ENCODE data around the gene SLC6A11. TPM values are rescaled to one million over a fixed set of nuclear protein-coding genes. Genes with fewer than 3 reads are reported as not detected.

SLC6A11 gene
- polyA plus RNA-seq, 2 donors, result 6.1 to 7.3 TPM

DNA sequence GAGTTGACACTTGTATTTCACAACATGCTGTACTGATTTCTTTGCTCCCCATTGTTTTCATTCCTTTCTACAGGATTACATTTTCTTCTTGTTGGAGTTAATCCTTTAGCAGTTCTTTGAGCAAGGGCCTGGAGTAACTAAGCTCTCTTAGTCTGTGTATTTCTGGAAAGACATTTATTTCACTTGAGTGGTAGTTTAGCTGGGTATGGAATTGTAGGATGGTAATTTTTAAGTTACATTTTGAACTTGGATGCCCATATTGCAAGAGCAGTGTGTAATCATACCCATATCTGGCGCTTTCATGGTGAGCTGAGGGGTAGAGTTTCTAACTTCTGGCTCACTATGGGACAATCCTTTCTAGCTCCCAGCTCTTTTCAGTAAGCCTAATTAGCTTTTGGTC, 74.6 kb downstream of the SLC6A11 start:
- WGBS, 2 donors, result 73 to 81% methylated on average over 1 of the region's 1 CpG
- H3K9me3 ChIP-seq (ENCODE audit: control insufficient read depth in 2 of 2, insufficient read depth in 1 of 2, low read depth in 1 of 2, low read length in 1 of 2), result peaks cover 0 to 6% of the 10 kb centered on the region in 2 donors
- no peaks in the 10 kb centered on the region for H3K36me3 ChIP-seq (ENCODE audit: control insufficient read depth in 2 of 2, insufficient read depth in 2 of 2, low read length in 1 of 2)
- no peaks in the 10 kb centered on the region for H3K4me1 ChIP-seq (ENCODE audit: control insufficient read depth in 2 of 2, insufficient read depth in 2 of 2, low read length in 1 of 2)
- no peak overlapping the region for H3K4me3 ChIP-seq (ENCODE audit: low read depth in 1 of 2, low read length in 2 of 2)
- H3K27ac ChIP-seq (ENCODE audit: low read depth in 2 of 2, low read length in 1 of 2), result no peak overlapping the region
- H3K27me3 ChIP-seq (ENCODE audit: control insufficient read depth in 1 of 2, insufficient read depth in 2 of 2, low read length in 2 of 2), result no peaks in the 10 kb centered on the region

DNA sequence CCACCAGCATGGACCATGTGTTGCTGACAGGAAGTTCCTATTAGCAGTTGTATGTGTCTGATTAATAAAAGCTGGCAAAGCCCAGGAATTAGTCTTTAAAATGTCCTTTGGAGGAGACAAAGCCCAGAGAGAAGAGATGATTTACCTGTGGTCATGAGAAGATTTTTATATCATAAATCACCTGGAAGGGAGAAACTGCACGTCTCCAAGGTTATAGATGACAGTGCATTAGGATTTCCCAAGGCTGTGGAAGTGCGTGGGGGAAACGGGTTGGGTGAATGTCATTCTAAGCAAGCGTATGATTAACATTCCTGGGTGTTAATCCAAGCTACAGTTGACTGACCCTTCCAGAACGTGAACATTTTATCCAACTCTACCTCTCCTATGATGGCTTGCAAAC, 76.6 kb downstream of the SLC6A11 start:
- 76 to 82% methylated on average over 5 of the region's 5 CpGs for WGBS, 2 donors
- Histone ChIP-seq H3K4me1 (ENCODE audit: control insufficient read depth in 2 of 2, insufficient read depth in 2 of 2, low read length in 1 of 2) (peaks cover 0 to 2% of the 10 kb centered on the region in 2 donors), H3K36me3 (ENCODE audit: control insufficient read depth in 2 of 2, insufficient read depth in 2 of 2, low read length in 1 of 2) (no peaks in the 10 kb centered on the region), H3K4me3 (ENCODE audit: low read depth in 1 of 2, low read length in 2 of 2) (no peak overlapping the region), H3K27ac (ENCODE audit: low read depth in 2 of 2, low read length in 1 of 2) (no peak overlapping the region), H3K9me3 (ENCODE audit: control insufficient read depth in 2 of 2, insufficient read depth in 1 of 2, low read depth in 1 of 2, low read length in 1 of 2) (peaks cover 0 to 6% of the 10 kb centered on the region in 2 donors), H3K27me3 (ENCODE audit: control insufficient read depth in 1 of 2, insufficient read depth in 2 of 2, low read length in 2 of 2) (no peaks in the 10 kb centered on the region)

DNA sequence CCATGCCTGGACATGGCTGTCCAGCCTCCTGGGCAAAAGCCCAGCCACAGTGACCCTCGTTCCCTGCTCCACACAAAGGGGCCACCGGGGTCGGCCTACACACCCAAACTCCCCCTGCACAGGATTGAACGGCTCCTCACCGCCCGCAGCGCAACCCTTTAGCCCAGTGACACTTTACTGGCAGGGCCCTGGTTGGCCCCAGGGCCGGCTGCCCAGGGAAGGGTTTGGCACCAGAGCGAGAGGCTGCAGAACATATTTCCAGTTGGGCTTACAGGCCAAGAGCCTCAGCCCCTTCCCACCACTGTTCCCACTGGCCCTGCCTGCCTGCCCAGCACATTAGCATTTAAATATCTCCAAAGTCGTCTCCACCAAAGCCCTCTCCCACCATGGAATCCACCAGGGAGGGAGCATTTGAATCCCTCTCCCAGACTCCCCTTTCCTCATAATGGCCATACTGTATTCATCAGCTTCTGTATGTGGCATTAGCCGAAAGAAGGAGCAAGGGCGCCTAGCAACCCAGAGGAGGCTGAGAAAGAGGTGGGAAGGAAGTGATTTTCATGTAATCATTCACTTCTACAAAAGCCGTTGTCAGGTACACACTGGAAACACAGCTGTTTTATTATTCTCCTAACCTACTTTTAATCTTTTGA, 85.4 kb downstream of the SLC6A11 start:
- 74 to 83% methylated on average over 13 of the region's 13 CpGs for WGBS, 2 donors
- Histone ChIP-seq H3K27ac (ENCODE audit: low read depth in 2 of 2, low read length in 1 of 2) (no peak overlapping the region), H3K36me3 (ENCODE audit: control insufficient read depth in 2 of 2, insufficient read depth in 2 of 2, low read length in 1 of 2) (no peaks in the 10 kb centered on the region), H3K4me3 (ENCODE audit: low read depth in 1 of 2, low read length in 2 of 2) (no peak overlapping the region), H3K4me1 (ENCODE audit: control insufficient read depth in 2 of 2, insufficient read depth in 2 of 2, low read length in 1 of 2) (no peaks in the 10 kb centered on the region), H3K9me3 (ENCODE audit: control insufficient read depth in 2 of 2, insufficient read depth in 1 of 2, low read depth in 1 of 2, low read length in 1 of 2) (peaks cover 3 to 9% of the 10 kb centered on the region in 2 donors), H3K27me3 (ENCODE audit: control insufficient read depth in 1 of 2, insufficient read depth in 2 of 2, low read length in 2 of 2) (no peaks in the 10 kb centered on the region)

DNA sequence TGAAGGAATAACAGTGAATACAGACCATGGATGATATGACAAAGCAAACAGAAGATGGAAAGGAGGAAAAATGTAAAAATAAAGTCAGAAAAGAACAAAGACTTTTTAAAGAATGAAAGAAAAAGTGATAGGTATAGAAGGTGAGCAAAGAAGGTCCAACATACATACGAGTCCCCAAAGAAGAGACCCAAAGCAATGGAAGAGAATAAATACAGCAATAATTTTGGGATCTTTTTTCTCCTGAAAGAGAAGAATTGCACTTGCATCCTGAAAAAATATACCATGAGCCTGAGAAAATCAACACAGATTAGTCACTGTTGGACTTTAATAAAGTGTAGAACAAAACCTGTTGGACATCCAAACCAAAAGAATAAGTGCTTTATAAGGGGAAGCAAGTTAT, 91.2 kb downstream of the SLC6A11 start:
- H3K27ac ChIP-seq (ENCODE audit: low read depth in 2 of 2, low read length in 1 of 2), result no peak overlapping the region
- no peaks in the 10 kb centered on the region for H3K27me3 ChIP-seq (ENCODE audit: control insufficient read depth in 1 of 2, insufficient read depth in 2 of 2, low read length in 2 of 2)
- H3K4me3 ChIP-seq (ENCODE audit: low read depth in 1 of 2, low read length in 2 of 2), result no peak overlapping the region
- no peaks in the 10 kb centered on the region for H3K36me3 ChIP-seq (ENCODE audit: control insufficient read depth in 2 of 2, insufficient read depth in 2 of 2, low read length in 1 of 2)
- WGBS, 2 donors, result 83 to 89% methylated on average over 1 of the region's 1 CpG
- no peaks in the 10 kb centered on the region for H3K4me1 ChIP-seq (ENCODE audit: control insufficient read depth in 2 of 2, insufficient read depth in 2 of 2, low read length in 1 of 2)
- peaks cover 4 to 11% of the 10 kb centered on the region in 2 donors for H3K9me3 ChIP-seq (ENCODE audit: control insufficient read depth in 2 of 2, insufficient read depth in 1 of 2, low read depth in 1 of 2, low read length in 1 of 2)

DNA sequence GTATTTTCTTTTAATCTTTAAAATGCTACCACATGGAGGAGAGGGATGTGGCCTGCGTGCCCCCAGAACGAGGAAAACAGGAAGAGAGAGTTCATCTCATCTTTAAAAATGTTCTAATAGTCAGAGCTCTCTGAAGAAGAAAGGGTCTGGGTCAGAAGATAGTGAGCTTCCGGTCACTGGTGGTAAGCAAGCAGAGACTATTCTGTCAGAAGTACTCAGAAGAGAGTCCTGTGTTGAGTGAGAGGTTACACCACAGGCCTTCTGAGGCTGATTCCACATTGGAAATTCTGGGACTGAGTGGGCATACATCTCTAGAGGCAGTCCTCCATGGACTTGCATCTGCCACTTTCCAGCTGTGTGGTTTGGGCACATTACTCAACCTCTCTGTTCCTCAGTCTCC, 94.3 kb downstream of the SLC6A11 start:
- no peak overlapping the region for H3K4me3 ChIP-seq (ENCODE audit: low read depth in 1 of 2, low read length in 2 of 2)
- H3K27ac ChIP-seq (ENCODE audit: low read depth in 2 of 2, low read length in 1 of 2), result no peak overlapping the region
- no peaks in the 10 kb centered on the region for H3K4me1 ChIP-seq (ENCODE audit: control insufficient read depth in 2 of 2, insufficient read depth in 2 of 2, low read length in 1 of 2)
- H3K36me3 ChIP-seq (ENCODE audit: control insufficient read depth in 2 of 2, insufficient read depth in 2 of 2, low read length in 1 of 2), result no peaks in the 10 kb centered on the region
- WGBS, 2 donors, result 70 to 81% methylated on average over 3 of the region's 3 CpGs
- H3K27me3 ChIP-seq (ENCODE audit: control insufficient read depth in 1 of 2, insufficient read depth in 2 of 2, low read length in 2 of 2), result no peaks in the 10 kb centered on the region
- H3K9me3 ChIP-seq (ENCODE audit: control insufficient read depth in 2 of 2, insufficient read depth in 1 of 2, low read depth in 1 of 2, low read length in 1 of 2), result peaks cover 4 to 7% of the 10 kb centered on the region in 2 donors

DNA sequence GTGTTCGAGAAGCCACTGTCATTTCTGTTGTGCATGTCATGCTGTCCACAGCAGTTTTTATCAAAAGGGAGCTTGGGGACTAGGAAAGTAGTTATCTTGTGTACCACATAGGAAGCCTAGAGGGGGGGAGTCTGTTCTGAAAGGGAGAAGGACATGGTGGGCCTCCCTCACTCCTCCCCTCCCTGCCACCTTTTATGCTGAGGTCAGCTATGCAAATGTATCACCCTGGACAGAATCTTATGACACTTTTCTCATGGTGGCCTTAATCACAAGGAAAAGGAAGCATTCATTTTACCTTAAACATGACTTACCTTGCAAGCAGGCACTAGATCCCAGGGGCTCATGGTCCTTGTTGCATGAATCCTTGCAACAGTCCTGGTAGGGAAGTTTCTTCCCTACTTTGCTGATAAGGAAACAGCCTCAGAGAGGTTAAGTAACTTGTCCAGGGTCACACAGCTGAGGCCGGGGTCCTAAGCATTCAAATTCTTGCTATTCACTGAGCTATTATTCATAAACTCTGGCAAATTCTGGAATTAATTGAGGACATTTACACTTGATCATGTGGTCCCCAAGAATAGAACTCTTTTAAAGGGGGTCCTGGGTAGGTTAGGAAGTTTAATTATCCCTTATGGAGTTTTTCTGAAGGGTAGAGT, 95.4 kb downstream of the SLC6A11 start:
- H3K36me3 ChIP-seq (ENCODE audit: control insufficient read depth in 2 of 2, insufficient read depth in 2 of 2, low read length in 1 of 2), result no peaks in the 10 kb centered on the region
- no peaks in the 10 kb centered on the region for H3K27me3 ChIP-seq (ENCODE audit: control insufficient read depth in 1 of 2, insufficient read depth in 2 of 2, low read length in 2 of 2)
- WGBS, 2 donors, result 83 to 87% methylated on average over 2 of the region's 2 CpGs
- no peaks in the 10 kb centered on the region for H3K4me1 ChIP-seq (ENCODE audit: control insufficient read depth in 2 of 2, insufficient read depth in 2 of 2, low read length in 1 of 2)
- H3K27ac ChIP-seq (ENCODE audit: low read depth in 2 of 2, low read length in 1 of 2), result no peak overlapping the region
- no peak overlapping the region for H3K4me3 ChIP-seq (ENCODE audit: low read depth in 1 of 2, low read length in 2 of 2)
- H3K9me3 ChIP-seq (ENCODE audit: control insufficient read depth in 2 of 2, insufficient read depth in 1 of 2, low read depth in 1 of 2, low read length in 1 of 2), result peaks cover 3 to 4% of the 10 kb centered on the region in 2 donors

DNA sequence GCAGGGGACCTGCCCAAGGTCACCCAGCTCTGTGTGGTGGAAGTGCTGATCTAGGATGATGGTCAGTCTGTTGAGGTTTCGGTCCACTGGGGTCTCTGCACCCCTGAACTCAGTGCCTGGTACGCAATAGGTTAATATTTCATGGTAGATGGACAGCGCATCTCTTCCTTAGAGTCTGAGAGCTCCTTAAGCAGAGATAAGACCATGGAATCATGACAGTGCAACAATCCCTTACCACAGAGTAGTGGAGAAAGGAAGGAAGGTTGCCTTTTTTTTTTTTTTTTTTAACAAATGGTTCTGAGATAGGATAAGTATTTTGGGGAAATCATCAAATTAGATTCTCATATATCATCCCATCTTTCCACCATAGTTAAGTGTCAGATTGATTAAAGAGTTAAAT, 96.8 kb downstream of the SLC6A11 start:
- Histone ChIP-seq H3K4me1 (ENCODE audit: control insufficient read depth in 2 of 2, insufficient read depth in 2 of 2, low read length in 1 of 2) (no peaks in the 10 kb centered on the region), H3K27me3 (ENCODE audit: control insufficient read depth in 1 of 2, insufficient read depth in 2 of 2, low read length in 2 of 2) (no peaks in the 10 kb centered on the region), H3K27ac (ENCODE audit: low read depth in 2 of 2, low read length in 1 of 2) (no peak overlapping the region), H3K36me3 (ENCODE audit: control insufficient read depth in 2 of 2, insufficient read depth in 2 of 2, low read length in 1 of 2) (no peaks in the 10 kb centered on the region), H3K9me3 (ENCODE audit: control insufficient read depth in 2 of 2, insufficient read depth in 1 of 2, low read depth in 1 of 2, low read length in 1 of 2) (peaks cover 2 to 4% of the 10 kb centered on the region in 2 donors), H3K4me3 (ENCODE audit: low read depth in 1 of 2, low read length in 2 of 2) (no peak overlapping the region)
- 82% methylated on average over 3 of the region's 3 CpGs for WGBS, 2 donors

DNA sequence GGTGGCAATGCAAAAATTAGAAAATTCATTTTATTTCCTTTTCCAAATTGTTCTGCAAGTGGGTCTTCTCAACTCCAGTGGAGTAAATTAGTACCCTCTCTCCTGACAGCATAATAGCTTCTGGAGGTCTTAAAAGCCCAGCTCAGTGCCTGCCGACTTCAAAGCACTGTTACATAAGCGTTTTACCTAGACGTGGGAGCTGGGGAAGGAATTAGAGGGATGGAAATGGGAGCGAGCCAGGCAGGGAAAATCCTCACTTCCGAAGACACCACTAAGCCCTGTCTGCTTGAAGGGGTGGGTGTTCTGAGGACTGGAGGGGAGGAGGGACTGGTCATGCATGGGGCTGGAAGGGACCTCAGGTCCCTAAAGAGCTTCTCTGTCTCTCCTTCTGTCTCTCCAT, 99.3 kb downstream of the SLC6A11 start:
- H3K36me3 ChIP-seq (ENCODE audit: control insufficient read depth in 2 of 2, insufficient read depth in 2 of 2, low read length in 1 of 2), result peaks cover 3 to 4% of the 10 kb centered on the region in 2 donors
- H3K4me1 ChIP-seq (ENCODE audit: control insufficient read depth in 2 of 2, insufficient read depth in 2 of 2, low read length in 1 of 2), result no peaks in the 10 kb centered on the region
- H3K4me3 ChIP-seq (ENCODE audit: low read depth in 1 of 2, low read length in 2 of 2), result no peak overlapping the region
- H3K9me3 ChIP-seq (ENCODE audit: control insufficient read depth in 2 of 2, insufficient read depth in 1 of 2, low read depth in 1 of 2, low read length in 1 of 2), result no peaks in the 10 kb centered on the region
- 42 to 52% methylated on average over 5 of the region's 5 CpGs for WGBS, 2 donors
- H3K27me3 ChIP-seq (ENCODE audit: control insufficient read depth in 1 of 2, insufficient read depth in 2 of 2, low read length in 2 of 2), result no peaks in the 10 kb centered on the region
- no peak overlapping the region for H3K27ac ChIP-seq (ENCODE audit: low read depth in 2 of 2, low read length in 1 of 2)

DNA sequence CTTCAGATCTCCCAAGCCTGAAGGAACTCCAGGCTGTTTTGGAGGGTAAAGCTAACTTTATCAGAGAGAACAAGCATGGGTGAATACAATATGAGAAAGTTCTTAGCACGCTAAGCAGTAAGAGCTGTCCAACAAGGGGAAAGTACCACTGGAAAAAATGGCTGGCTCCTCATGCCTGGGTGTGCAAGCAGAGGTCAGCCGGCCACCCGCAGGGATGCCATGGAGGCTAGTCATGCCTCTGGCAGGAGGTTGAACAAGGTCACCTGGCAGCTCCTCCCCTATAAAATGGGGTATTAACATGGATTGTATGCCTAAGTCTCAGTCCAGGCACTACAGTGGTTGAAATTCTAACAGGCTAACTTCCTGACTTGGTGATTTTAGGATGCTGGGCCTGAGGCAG, 101.1 kb downstream of the SLC6A11 start:
- 79 to 81% methylated on average over 3 of the region's 3 CpGs for WGBS, 2 donors
- no peak overlapping the region for H3K4me3 ChIP-seq (ENCODE audit: low read depth in 1 of 2, low read length in 2 of 2)
- H3K36me3 ChIP-seq (ENCODE audit: control insufficient read depth in 2 of 2, insufficient read depth in 2 of 2, low read length in 1 of 2), result peaks cover 3 to 4% of the 10 kb centered on the region in 2 donors
- no peaks in the 10 kb centered on the region for H3K27me3 ChIP-seq (ENCODE audit: control insufficient read depth in 1 of 2, insufficient read depth in 2 of 2, low read length in 2 of 2)
- H3K4me1 ChIP-seq (ENCODE audit: control insufficient read depth in 2 of 2, insufficient read depth in 2 of 2, low read length in 1 of 2), result no peaks in the 10 kb centered on the region
- H3K27ac ChIP-seq (ENCODE audit: low read depth in 2 of 2, low read length in 1 of 2), result no peak overlapping the region
- H3K9me3 ChIP-seq (ENCODE audit: control insufficient read depth in 2 of 2, insufficient read depth in 1 of 2, low read depth in 1 of 2, low read length in 1 of 2), result no peaks in the 10 kb centered on the region

DNA sequence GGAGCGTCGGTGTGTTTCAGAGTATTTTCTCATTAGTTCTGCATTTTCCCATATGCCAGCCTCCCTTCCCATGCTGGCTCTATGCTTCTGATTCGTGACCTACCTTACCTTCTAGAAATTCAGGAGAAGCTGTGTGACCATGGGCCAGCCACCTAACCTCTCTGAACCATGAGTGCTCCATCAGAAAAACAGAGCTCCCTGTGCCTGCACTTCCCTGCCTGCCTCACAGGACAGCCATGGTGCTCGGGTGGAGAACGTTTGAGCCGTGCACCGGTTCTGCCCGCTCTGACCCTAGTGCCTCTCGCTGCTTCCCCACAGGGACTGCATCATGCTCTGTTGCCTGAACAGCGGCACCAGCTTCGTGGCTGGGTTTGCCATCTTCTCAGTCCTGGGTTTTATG, 102.0 kb downstream of the SLC6A11 start:
- Histone ChIP-seq H3K9me3 (ENCODE audit: control insufficient read depth in 2 of 2, insufficient read depth in 1 of 2, low read depth in 1 of 2, low read length in 1 of 2) (no peaks in the 10 kb centered on the region), H3K36me3 (ENCODE audit: control insufficient read depth in 2 of 2, insufficient read depth in 2 of 2, low read length in 1 of 2) (peaks cover 3 to 4% of the 10 kb centered on the region in 2 donors), H3K4me3 (ENCODE audit: low read depth in 1 of 2, low read length in 2 of 2) (no peak overlapping the region), H3K4me1 (ENCODE audit: control insufficient read depth in 2 of 2, insufficient read depth in 2 of 2, low read length in 1 of 2) (no peaks in the 10 kb centered on the region), H3K27me3 (ENCODE audit: control insufficient read depth in 1 of 2, insufficient read depth in 2 of 2, low read length in 2 of 2) (no peaks in the 10 kb centered on the region), H3K27ac (ENCODE audit: low read depth in 2 of 2, low read length in 1 of 2) (no peak overlapping the region)
- WGBS, 2 donors, result 87 to 93% methylated on average over 11 of the region's 11 CpGs
